GM19023 (cell line): ENCODE measurements around the gene SLC6A16.
"Not testable (repeated sequence)": the region's sequence is repeated elsewhere in the genome, so short reads cannot be mapped to it uniquely, and the experiment has no call there.

Experiments
- ATAC-seq: cut with Tn5 transposase; IDR thresholded peaks from one replicate; pipeline ENCODE4 v1.9.1; 2021; ENCODE audit warnings: mild to moderate bottlenecking, moderate library complexity; ENCODE audit not compliant: unreplicated experiment

The SLC6A16 gene

DNA sequence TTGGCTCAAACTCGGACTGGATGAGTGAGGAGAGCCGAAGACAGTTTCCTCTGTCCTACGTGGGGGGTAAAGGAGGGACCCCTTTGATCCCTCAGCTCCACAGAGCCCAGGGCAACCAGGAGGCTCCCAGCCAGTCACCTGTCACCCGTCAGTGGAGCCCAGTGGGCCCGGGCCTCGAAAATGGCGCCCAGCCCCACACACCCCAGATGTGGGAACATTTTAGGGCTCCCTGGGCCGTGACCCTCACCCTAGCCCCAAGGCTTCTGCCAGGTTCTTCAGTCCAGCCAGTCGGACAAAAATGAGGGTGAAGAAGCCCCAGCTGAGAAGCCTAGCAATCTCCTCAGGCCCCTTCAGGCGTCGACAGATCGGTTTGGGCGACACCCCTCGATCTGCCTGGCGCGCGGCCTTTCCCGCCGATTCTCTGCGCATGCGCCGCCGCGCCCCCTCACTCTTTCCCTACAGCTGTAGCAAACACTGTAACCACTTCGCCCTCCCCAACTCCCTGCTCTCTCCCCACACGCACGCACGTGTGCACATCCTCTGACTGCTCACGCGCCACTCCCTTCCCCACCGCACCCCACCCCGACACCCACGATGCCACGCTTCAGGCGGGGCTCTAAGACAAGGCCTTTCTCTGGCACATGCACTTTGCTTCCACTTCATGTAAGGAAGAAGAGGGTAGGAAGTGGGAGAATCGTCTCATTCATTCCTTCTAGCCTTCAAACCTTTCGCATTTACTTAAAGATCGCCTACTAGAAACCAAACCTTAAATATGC is at the start of gene SLC6A16:
Gene SLC6A16 (minus strand): TSS at position 391 of the 776 bp plus-strand sequence. CDS start 13,844 bp downstream, outside the sequence.
- no peak for ATAC-seq

- not testable (repeated sequence) for ATAC-seq
These were observed 48.2 kb upstream of the SLC6A16 start for GRCh38 chr19:49373174-49373573.

DNA sequence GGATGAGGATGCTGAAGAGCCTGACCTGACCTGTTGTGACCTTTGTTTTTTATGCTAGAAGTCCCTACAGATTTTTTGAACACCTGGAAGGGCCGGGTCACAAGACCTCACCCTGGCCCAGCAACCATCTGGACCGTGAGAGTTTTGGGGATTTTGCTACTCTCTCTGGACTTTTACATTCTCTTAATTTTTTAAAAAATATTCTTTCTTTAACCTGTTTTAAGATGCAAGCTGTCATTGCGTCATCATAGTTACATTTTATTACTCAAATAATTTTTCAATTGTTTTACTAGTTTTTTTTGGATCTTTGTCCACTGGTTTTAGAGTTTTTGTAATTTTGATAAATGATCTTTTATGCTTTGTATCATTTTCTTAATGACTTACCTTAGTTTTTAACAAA is 46.2 kb upstream of the SLC6A16 start:
- no peak for ATAC-seq

GRCh38 chr19:49368711-49369358 is 43.8 kb upstream of the SLC6A16 start:
- no peak for ATAC-seq

GRCh38 chr19:49366110-49366509 is 41.1 kb upstream of the SLC6A16 start:
- no peak for ATAC-seq

DNA sequence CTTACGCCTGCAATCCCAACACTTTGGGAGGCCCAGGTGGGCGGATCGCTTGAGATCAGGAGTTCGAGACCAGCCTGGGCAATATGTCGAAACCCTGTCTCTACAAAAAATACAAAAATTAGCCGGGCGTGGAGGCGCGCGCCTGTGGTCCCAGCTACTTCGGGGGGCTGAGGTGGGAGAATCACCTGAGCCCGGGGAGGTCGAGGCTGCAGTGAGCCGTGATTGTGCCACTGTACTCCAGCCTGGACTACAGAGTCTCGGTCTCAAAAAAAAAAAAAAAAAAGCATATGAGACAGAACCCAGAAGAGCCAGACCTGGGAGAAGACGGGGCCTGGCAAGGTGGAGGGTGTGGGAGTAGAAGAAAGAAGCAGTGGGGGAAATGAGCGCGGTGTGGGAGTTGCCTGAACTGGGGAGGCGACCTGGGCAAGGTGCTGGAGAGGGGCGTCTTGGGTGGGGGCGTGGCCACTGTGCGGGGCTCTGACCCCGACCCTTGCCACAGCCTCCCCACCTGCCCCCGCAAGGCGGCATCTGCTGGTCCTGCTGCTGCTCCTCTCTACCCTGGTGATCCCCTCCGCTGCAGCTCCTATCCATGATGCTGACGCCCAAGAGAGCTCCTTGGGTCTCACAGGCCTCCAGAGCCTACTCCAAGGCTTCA is 39.2 kb upstream of the SLC6A16 start:
- no peak for ATAC-seq

DNA sequence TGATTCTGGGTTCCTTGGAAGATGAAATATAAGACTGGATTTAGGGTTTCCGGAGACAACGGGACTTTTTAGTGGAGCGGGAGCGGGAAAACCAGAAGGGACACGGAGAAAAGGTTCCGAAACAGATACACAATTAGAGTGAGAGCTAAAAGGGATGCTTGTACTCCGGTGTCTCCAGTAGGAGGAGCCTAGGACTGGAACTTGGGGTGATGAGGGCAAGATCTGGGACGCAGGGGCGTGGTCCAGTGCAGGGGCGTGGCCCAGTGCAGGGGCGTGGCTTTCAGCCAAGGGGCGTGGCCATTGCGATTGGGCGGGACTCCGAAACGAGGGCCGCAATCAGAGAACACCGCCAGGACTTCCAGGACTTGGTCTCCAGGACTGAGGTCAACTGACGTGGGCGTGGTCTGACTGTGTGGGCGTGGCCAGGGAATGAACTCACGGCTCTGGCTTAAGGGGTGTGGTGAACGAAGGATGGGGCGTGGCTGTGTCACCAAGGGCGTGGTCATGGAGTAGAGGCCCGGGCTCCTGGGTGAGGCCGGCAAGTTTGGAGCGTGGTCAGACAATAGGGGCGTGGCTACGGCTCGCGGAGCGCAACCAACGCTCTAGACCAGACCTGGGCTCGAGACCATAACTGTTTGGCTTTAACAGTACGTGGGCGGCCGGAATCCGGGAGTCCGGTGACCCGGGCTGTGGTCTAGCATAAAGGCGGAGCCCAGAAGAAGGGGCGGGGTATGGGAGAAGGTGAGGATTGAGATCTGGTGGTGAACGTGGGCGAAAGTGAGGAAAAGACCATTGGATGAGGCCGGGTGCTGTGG is 38.5 kb upstream of the SLC6A16 start, which contains the start of gene DKKL1:
Gene DKKL1 (plus strand): TSS at position 610 of the 815 bp plus-strand sequence. CDS start 122 bp downstream, at position 732.
- ATAC-seq: no peak

- ATAC-seq: no peak
These were observed 37.9 kb upstream of the SLC6A16 start for GRCh38 chr19:49362929-49363267.

DNA sequence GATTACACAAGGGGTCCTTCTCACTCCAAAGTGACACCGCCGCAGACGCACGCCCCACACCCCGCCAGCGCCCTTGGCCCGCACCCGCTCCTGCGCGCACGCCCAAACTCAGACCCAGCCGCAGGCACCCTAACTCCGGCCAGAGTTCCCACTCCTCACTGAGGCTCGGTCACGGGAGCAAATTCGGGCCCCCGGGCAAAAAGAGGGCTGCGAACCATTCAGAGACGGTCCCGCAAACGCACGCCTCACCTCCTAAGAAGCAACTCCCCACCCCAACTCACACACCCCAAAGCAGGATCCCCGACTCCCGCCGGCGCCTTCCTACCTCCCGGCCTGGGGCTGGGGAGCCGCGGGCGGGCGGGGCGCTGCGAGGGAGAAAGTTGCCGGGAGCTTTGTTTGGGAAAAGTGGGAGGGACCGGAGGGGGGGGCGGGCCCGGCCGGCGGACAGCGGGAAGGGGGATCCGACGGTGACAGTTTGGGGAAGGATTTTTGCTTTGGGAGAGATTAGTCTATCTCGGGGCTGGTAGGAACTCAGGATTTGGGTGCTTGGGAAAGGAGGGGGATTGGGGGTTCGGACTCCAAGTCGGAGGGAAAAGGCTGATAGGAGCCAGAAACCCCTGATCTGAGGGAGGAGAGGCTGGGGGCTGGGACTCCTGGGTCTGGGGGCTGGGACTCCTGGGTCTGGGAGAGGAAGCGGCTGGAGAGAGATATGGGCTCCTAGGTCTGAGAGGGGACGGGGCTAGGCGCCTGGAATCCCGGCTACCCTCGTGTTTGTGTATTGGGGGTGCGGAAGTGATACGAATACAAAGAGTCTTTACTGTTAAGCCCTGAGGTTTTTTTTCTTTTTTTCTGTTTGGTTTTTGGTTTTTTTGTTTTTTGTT is 37.3 kb upstream of the SLC6A16 start, which contains the start of gene TEAD2:
Gene TEAD2 (minus strand): TSS at position 369 of the 881 bp plus-strand sequence. CDS start 2,341 bp downstream, outside the sequence.
- ATAC-seq: no peak

- ATAC-seq: no peak
These were observed 36.6 kb upstream of the SLC6A16 start for GRCh38 chr19:49361438-49362047.

DNA sequence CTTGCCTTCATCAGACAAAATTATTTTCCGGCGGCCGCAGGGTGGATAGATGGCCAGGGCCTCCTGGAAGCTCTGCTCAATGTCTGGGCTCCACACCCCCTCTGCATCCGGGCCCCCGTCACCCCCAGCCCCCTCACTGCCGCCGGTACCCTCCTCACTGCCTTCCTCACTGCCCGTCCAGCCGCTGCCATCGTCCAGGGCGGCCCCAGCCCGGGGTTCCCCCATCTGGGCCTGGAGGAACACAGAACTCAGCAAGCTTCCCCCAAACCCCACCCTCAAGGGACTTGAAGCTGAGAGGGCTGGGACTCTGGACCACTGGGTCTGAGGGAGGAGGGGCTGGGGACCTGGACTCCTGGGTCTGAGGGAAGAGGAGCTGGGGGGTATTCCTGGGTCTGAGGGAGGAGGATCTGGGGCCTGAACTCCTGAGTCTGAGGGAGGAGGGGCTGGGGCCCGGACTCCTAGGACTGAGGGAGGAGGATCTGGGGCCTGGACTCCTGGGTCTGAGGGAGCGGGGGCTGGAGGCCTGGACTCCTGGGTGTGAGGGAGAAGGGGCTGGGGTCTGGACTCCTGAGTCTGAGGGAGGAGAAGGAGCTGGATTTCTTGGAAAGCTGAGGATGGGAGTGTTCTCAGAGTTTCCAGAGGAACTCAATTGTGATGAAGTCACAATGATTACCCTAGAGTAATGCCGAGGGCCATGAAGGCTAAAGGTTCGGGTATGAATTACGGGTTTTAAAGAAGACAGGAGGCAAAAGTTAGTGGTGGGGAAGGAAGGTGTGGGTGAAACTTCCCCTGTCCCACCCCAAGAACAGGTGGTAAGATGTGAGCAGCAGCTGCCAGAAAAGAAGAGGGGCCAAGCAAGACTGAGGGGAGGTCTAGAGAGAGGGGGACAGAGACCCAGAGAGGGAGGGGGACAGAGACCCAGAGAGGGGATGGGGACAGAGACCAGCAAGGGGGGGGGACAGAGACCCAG is 35.1 kb upstream of the SLC6A16 start:
- no peak for ATAC-seq

GRCh38 chr19:49357186-49357585 is 32.2 kb upstream of the SLC6A16 start:
- no peak for ATAC-seq

GRCh38 chr19:49356382-49356781 is 31.4 kb upstream of the SLC6A16 start:
- no peak for ATAC-seq

DNA sequence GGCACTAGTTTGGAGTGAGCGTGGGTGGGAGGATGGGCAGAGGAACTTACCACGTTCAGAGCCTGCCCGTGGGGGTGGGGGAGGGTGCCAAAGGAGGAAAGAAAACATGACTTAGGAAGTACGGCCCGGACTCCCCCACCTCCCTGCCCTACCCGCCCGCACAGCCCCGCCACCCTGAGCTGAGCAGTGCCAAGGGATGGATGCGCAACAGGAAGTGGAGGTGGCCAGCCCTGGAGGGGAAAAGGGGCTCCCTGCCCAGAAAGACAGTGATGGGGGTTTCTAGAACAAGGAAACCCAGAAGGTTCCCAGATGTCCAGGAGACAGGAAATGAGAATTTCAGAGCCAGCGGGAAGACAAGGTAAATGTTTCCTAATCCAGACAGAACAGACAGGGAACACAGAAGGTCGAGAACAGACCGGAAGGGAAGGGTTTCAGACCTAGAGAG is 30.9 kb upstream of the SLC6A16 start:
- no peak for ATAC-seq

DNA sequence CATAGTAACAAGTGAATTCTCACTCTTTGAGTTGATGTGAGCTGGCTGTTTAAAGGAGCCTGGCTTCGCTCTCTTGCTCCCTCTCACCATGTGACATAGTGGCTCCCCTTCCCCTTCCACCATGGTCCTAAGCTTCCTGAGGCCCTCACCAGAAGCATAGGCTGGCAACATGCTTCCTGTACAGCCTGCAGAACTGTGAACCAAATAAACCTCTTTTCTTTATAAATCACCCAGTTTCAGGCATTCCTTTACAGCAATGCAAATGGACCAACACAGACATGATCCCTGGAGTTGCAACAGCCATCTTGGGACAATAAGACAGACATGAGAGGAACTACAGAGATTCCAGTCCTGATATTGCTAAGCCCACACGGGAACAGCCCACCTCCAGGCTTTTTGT is 24.6 kb upstream of the SLC6A16 start:
- ATAC-seq: no peak

DNA sequence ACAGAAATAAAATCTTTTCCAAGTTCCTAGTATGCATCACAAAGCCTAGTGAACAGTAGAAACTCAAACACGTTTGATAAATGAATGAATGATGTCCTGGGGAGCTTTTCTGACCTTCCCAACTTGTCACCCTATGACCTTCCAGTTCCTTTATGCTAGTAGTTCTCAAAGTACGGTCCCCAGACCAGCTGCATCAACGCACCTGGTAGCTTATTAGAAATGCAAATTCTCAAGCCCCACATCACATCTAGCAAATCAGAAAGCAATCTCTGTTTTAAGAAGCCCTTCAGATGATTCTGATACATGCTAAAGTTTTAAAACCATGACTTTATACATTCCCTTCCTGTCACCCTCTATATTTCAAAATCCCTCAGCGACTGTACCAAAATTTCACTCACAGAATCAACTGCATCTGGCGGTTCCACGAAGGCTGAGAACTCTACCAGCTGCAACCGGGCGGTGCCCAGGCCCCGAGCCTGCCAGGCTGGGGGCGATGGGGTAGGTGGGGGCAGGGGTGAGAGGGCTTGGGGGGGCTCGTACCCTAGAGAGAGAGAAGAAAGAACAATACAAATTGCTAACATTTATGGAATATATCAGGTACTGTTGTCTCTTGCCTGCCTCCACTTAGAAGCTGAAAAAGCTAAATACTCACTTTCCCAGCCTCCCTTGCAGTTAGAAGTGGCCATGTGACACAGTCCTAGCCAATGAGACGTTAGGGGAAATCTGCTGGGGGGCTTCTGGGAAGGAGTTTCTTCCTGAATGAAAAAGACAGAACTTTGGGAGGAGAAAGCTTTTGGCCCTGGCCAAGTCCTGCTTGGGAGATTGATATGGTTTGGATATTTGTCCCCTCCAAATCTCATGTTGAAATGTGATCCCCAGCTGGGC is 23.6 kb upstream of the SLC6A16 start:
- ATAC-seq: no peak

GRCh38 chr19:49347835-49348234 is 22.8 kb upstream of the SLC6A16 start:
- ATAC-seq: no peak
